ENCODE data around the gene TTC39B.

GRCh38 chr9:15328946-15329345 lies 21.9 kb upstream of the TTC39B start:
- TF ChIP-seq CTCF (IDR thresholded peaks at IDR 0.05) (no peak), POLR2A (IDR thresholded peaks at IDR 0.05) (no peak)

Measured in heart left ventricle (tissue), 13 donors.